OCI-M1 (cell line): ENCODE measurements around the gene FITM1.

Experiments used
- DNase-seq: peaks from one replicate; lab custom pipeline; 2025; lab: John Stamatoyannopoulos, UW

FITM1 gene

GRCh38 chr14:24160850-24161804 is 30.7 kb downstream of the FITM1 start, which contains the start of gene IRF9:
TSS of gene IRF9 (plus strand) at chr14:24161265. CDS start at chr14:24162145, 880 bp downstream.
- DNase-seq, result peak; percentile 98

- DNase-seq, result no peak
Measured at GRCh38 chr14:24162093-24162492, 31.6 kb downstream of the FITM1 start.

- DNase-seq, result no peak
Measured at GRCh38 chr14:24164518-24164991, 34.1 kb downstream of the FITM1 start.

- no peak for DNase-seq
Measured at GRCh38 chr14:24165785-24166184, 35.3 kb downstream of the FITM1 start.

- peak; percentile 57 for DNase-seq
Measured at GRCh38 chr14:24167469-24168114, 37.1 kb downstream of the FITM1 start.

- DNase-seq, result peak; percentile 94
Measured at GRCh38 chr14:24171422-24172260, 41.2 kb downstream of the FITM1 start, which contains the start of gene REC8. TSS of gene REC8 (plus strand) at chr14:24172080. CDS start at chr14:24172553, 473 bp downstream.

GRCh38 chr14:24172261-24172860 is 41.9 kb downstream of the FITM1 start:
- DNase-seq, result no peak

GRCh38 chr14:24172871-24173281 is 42.4 kb downstream of the FITM1 start:
- no peak for DNase-seq

GRCh38 chr14:24176599-24176998 is 46.1 kb downstream of the FITM1 start:
- DNase-seq, result no peak

- DNase-seq, result no peak
Measured at GRCh38 chr14:24177041-24177825, 46.8 kb downstream of the FITM1 start.

GRCh38 chr14:24177891-24178290 is 47.4 kb downstream of the FITM1 start:
- DNase-seq, result no peak

GRCh38 chr14:24178399-24179178 is 48.1 kb downstream of the FITM1 start:
- DNase-seq, result no peak

GRCh38 chr14:24179294-24179960 is 49.0 kb downstream of the FITM1 start:
- DNase-seq, result no peak

- DNase-seq, result no peak
Measured at GRCh38 chr14:24179961-24180796, 49.7 kb downstream of the FITM1 start.

- no peak for DNase-seq
Measured at GRCh38 chr14:24181371-24182077, 51.1 kb downstream of the FITM1 start.
